ENCODE results near the gene MTSS2.
A peak's percentile ranks its signal among the peaks of the same experiment; 100 is the strongest.

MTSS2 gene

DNA sequence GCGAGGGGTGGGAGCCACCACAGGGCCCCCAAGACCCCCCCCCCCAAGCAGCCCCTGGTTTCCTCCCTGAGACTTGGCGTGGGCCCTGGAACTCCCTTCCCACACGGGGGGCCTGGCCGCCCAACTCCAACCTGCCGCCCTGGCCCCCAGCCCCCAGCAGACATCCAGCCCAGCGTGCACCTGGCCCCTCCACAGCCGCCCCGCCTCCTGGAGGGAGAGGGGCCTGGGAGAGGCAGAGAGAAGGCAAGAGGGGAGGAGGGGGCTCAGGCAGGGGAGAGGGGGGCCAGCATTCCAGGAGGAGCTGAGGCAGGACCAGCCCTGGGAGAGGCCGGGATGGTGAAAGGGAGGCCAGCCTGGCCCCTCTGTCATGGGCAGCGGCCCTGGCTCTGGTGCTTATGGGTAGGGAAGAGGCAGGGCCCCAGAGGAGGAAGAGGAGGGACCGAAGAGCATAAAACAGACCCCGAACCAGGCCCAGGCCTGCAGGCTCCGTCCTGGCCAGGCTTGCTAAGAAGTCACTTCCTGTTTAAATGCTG lies 22.8 kb downstream of the MTSS2 start:
- no peak; the same call in 2 of the 3 replicates for ATAC-seq
- no peak for TF ChIP-seq PPARA (CRISPR knock-in tag; IDR thresholded peaks at IDR 0.05; ENCODE audit: borderline replicate concordance)
- TF ChIP-seq, protein P1, sequence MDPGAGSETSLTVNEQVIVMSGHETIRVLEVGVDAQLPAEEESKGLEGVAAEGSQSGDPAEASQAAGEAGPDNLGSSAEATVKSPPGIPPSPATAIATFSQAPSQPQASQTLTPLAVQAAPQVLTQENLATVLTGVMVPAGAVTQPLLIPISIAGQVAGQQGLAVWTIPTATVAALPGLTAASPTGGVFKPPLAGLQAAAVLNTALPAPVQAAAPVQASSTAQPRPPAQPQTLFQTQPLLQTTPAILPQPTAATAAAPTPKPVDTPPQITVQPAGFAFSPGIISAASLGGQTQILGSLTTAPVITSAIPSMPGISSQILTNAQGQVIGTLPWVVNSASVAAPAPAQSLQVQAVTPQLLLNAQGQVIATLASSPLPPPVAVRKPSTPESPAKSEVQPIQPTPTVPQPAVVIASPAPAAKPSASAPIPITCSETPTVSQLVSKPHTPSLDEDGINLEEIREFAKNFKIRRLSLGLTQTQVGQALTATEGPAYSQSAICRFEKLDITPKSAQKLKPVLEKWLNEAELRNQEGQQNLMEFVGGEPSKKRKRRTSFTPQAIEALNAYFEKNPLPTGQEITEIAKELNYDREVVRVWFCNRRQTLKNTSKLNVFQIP (CRISPR knock-in tag; IDR thresholded peaks at IDR 0.05; ENCODE audit: borderline replicate concordance, low read depth), result no peak
- TF ChIP-seq CSDC2 (CRISPR knock-in tag; IDR thresholded peaks at IDR 0.05), result no peak
- no peak for TF ChIP-seq ZNF565 (CRISPR knock-in tag; conservative IDR thresholded peaks at IDR 0.05; ENCODE audit: low read depth)
- TF ChIP-seq ZFP3 (CRISPR knock-in tag; IDR thresholded peaks at IDR 0.05), result no peak
- no peak for TF ChIP-seq ZNF8 (CRISPR knock-in tag; IDR thresholded peaks at IDR 0.05)
- TF ChIP-seq, protein P2, sequence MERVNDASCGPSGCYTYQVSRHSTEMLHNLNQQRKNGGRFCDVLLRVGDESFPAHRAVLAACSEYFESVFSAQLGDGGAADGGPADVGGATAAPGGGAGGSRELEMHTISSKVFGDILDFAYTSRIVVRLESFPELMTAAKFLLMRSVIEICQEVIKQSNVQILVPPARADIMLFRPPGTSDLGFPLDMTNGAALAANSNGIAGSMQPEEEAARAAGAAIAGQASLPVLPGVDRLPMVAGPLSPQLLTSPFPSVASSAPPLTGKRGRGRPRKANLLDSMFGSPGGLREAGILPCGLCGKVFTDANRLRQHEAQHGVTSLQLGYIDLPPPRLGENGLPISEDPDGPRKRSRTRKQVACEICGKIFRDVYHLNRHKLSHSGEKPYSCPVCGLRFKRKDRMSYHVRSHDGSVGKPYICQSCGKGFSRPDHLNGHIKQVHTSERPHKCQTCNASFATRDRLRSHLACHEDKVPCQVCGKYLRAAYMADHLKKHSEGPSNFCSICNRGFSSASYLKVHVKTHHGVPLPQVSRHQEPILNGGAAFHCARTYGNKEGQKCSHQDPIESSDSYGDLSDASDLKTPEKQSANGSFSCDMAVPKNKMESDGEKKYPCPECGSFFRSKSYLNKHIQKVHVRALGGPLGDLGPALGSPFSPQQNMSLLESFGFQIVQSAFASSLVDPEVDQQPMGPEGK (CRISPR knock-in tag; IDR thresholded peaks at IDR 0.05; ENCODE audit: borderline replicate concordance), result no peak
- TF ChIP-seq SNAI2 (CRISPR knock-in tag; IDR thresholded peaks at IDR 0.05), result no peak
- TF ChIP-seq ZNF70 (CRISPR knock-in tag; IDR thresholded peaks at IDR 0.05), result no peak
- TF ChIP-seq, protein P3, sequence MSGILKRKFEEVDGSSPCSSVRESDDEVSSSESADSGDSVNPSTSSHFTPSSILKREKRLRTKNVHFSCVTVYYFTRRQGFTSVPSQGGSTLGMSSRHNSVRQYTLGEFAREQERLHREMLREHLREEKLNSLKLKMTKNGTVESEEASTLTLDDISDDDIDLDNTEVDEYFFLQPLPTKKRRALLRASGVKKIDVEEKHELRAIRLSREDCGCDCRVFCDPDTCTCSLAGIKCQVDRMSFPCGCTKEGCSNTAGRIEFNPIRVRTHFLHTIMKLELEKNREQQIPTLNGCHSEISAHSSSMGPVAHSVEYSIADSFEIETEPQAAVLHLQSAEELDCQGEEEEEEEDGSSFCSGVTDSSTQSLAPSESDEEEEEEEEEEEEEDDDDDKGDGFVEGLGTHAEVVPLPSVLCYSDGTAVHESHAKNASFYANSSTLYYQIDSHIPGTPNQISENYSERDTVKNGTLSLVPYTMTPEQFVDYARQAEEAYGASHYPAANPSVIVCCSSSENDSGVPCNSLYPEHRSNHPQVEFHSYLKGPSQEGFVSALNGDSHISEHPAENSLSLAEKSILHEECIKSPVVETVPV (CRISPR knock-in tag; IDR thresholded peaks at IDR 0.05), result no peak
- TF ChIP-seq BACH2 (CRISPR knock-in tag; IDR thresholded peaks at IDR 0.05; ENCODE audit: borderline replicate concordance), result no peak
- no peak for TF ChIP-seq OSR1 (CRISPR knock-in tag; IDR thresholded peaks at IDR 0.05)
- TF ChIP-seq ZFP30 (CRISPR knock-in tag; IDR thresholded peaks at IDR 0.05), result no peak

DNA sequence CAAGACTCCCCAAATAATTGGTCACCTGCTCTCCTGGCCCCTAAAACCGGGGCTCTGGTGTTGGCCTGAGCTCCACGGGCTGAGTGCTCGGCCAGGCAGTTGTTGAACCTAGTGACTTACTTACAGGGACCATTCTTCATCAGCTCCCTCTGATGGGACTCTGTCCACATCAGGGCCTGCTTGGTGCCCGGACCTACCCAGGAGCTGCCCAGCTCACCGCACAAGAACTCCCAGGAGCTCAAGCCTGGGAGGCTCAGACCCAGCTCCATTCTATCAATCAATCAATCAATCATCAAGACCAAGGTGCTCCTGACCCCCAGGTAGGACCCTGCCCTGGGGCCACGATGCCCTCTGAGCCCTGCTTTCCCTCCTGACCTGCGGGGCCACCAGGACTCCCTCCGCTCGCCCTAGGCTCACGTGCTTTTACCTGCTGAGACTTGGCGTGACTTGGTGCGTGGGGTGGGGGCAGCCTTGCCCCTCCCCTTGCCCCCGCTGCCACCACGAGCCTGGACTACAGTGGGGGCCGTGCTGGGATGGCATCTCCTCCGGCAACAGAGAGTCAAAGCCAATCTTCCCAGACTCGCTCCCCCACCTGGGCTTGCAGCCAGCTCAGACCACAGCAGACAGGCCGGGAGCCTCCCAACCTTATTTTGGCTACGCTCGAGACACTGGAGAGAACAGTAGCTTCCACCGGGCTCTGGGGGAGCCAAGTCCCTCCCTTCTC lies 23.8 kb downstream of the MTSS2 start:
- peak; percentile 14 for ATAC-seq
- TF ChIP-seq ZFP3 (CRISPR knock-in tag; IDR thresholded peaks at IDR 0.05) (no peak), GLIS3 (CRISPR knock-in tag; IDR thresholded peaks at IDR 0.05) (no peak), RARB (CRISPR knock-in tag; IDR thresholded peaks at IDR 0.05) (no peak), TCF4 (CRISPR knock-in tag; IDR thresholded peaks at IDR 0.05; ENCODE audit: borderline replicate concordance) (no peak), TOX (CRISPR knock-in tag; IDR thresholded peaks at IDR 0.05; ENCODE audit: borderline replicate concordance) (no peak), ISL1 (CRISPR knock-in tag; IDR thresholded peaks at IDR 0.05) (no peak), OSR1 (CRISPR knock-in tag; IDR thresholded peaks at IDR 0.05) (no peak), ZFP30 (CRISPR knock-in tag; IDR thresholded peaks at IDR 0.05) (no peak), CSDC2 (CRISPR knock-in tag; IDR thresholded peaks at IDR 0.05) (no peak), SNAI2 (CRISPR knock-in tag; IDR thresholded peaks at IDR 0.05) (no peak), ESRRG (CRISPR knock-in tag; IDR thresholded peaks at IDR 0.05) (no peak), ZNF565 (CRISPR knock-in tag; conservative IDR thresholded peaks at IDR 0.05; ENCODE audit: low read depth) (no peak), PPARA (CRISPR knock-in tag; IDR thresholded peaks at IDR 0.05; ENCODE audit: borderline replicate concordance) (no peak)
- TF ChIP-seq, protein P3 (CRISPR knock-in tag; IDR thresholded peaks at IDR 0.05), result no peak
- TF ChIP-seq, protein P4, sequence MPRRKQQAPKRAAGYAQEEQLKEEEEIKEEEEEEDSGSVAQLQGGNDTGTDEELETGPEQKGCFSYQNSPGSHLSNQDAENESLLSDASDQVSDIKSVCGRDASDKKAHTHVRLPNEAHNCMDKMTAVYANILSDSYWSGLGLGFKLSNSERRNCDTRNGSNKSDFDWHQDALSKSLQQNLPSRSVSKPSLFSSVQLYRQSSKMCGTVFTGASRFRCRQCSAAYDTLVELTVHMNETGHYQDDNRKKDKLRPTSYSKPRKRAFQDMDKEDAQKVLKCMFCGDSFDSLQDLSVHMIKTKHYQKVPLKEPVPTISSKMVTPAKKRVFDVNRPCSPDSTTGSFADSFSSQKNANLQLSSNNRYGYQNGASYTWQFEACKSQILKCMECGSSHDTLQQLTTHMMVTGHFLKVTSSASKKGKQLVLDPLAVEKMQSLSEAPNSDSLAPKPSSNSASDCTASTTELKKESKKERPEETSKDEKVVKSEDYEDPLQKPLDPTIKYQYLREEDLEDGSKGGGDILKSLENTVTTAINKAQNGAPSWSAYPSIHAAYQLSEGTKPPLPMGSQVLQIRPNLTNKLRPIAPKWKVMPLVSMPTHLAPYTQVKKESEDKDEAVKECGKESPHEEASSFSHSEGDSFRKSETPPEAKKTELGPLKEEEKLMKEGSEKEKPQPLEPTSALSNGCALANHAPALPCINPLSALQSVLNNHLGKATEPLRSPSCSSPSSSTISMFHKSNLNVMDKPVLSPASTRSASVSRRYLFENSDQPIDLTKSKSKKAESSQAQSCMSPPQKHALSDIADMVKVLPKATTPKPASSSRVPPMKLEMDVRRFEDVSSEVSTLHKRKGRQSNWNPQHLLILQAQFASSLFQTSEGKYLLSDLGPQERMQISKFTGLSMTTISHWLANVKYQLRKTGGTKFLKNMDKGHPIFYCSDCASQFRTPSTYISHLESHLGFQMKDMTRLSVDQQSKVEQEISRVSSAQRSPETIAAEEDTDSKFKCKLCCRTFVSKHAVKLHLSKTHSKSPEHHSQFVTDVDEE (CRISPR knock-in tag; IDR thresholded peaks at IDR 0.05), result no peak
- TF ChIP-seq, protein P1 (CRISPR knock-in tag; IDR thresholded peaks at IDR 0.05; ENCODE audit: borderline replicate concordance, low read depth), result no peak
- TF ChIP-seq, protein P2 (CRISPR knock-in tag; IDR thresholded peaks at IDR 0.05; ENCODE audit: borderline replicate concordance), result no peak

Measured in SK-N-SH treated with all-trans-retinoic acid at 6 μM for 48 hours (cell line).